Coronary artery (tissue), 2 donors: ENCODE results near the gene TBXA2R.

ENCODE experiments used
- DNase-seq: peaks from one replicate; pipeline ENCODE4 v3.0.0-alpha.2; 2017; ENCODE audit warnings: low spot score
- H3K27ac ChIP-seq, 2 donors: fragments of 200-600 bp; sonication (generic); one replicate each; pipeline ENCODE4 v1.5.1; 2016 to 2019
- H3K4me3 ChIP-seq: fragments of 200-600 bp; sonication (generic); 2 replicates; pipeline ENCODE4 v1.5.1; 2016; ENCODE audit warnings: mild to moderate bottlenecking, moderate library complexity
- TF ChIP-seq, protein P1 (sequence below): fragments of 200-600 bp; sonication (generic); IDR thresholded peaks from one replicate; pipeline ENCODE4 v1.5.1; 2019; ENCODE audit warnings: antibody characterized with exemption

Gene TBXA2R

DNA sequence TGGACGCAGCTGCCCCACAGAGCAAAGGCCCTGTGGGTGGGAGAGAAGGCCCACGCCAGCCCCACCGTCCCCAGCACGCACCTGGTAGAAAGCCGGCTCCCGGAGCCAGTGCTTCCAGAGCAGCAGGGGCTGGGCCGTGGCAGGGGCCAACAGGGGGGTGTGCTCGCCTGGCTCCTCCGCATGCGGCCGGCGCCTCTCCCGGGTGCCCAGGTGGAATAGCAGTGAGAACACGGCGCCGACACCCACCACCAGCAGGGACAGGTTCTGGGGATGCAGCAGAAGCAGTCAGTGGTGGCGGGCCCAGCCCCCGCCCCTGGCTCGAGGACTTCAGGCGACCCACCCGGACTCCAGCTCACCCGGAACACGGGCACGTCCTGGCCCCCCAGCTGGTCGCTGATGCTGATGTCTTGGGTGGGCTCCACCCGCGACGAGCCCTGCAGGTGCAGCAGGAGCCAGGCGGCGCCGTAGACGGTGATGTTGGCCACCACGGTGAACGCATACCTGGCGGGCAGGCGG, 58.9 kb downstream of the TBXA2R start:
- no peak for DNase-seq
- no peak overlapping the region for H3K27ac ChIP-seq
- TF ChIP-seq, protein P1, sequence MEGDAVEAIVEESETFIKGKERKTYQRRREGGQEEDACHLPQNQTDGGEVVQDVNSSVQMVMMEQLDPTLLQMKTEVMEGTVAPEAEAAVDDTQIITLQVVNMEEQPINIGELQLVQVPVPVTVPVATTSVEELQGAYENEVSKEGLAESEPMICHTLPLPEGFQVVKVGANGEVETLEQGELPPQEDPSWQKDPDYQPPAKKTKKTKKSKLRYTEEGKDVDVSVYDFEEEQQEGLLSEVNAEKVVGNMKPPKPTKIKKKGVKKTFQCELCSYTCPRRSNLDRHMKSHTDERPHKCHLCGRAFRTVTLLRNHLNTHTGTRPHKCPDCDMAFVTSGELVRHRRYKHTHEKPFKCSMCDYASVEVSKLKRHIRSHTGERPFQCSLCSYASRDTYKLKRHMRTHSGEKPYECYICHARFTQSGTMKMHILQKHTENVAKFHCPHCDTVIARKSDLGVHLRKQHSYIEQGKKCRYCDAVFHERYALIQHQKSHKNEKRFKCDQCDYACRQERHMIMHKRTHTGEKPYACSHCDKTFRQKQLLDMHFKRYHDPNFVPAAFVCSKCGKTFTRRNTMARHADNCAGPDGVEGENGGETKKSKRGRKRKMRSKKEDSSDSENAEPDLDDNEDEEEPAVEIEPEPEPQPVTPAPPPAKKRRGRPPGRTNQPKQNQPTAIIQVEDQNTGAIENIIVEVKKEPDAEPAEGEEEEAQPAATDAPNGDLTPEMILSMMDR = no peak
- no peak overlapping the region for H3K4me3 ChIP-seq

DNA sequence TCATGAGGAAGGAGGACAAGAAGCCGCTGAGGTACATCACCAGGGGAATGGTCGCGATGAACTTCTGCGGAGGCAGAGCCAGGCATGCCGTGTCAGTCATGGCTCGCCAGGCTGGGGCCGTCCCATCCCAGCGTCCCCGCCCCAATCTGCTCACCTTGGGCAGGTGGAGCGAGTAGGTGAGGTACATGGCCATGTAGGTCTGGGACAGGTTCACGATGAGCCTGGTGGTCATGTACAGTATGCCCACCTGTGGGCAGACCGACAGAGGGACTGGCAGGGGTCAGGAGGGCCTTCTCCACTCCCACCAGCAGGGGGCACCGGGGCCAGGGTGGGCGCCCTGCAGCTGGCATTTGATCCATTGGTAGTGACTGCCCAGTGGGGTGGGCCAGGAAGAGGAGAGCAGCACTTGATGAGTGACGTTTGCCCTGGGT, 59.4 kb downstream of the TBXA2R start:
- TF ChIP-seq, protein P1 = peak; percentile 33
- no peak for DNase-seq
- Histone ChIP-seq H3K4me3 (no peak overlapping the region), H3K27ac (no peak overlapping the region)

DNA sequence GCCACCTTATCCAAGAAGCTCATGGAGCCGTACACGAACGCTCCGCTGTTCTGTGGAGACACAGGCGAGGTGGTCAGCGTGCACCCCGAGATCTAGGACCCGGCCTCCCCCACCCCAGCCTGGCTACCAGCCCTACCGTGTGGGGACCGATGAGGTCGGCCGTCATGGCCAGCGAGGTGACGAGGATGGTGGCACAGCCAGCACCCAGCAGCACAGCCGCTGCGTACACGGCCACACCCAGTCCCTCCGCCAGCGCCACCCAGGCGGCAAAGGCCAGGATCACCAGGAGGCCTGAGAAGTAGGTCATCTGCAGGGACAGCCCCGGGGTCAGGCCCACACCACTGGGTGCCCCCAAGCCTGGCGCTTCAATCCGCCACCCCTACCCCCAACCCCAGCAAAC, 60.6 kb downstream of the TBXA2R start:
- DNase-seq = no peak

DNA sequence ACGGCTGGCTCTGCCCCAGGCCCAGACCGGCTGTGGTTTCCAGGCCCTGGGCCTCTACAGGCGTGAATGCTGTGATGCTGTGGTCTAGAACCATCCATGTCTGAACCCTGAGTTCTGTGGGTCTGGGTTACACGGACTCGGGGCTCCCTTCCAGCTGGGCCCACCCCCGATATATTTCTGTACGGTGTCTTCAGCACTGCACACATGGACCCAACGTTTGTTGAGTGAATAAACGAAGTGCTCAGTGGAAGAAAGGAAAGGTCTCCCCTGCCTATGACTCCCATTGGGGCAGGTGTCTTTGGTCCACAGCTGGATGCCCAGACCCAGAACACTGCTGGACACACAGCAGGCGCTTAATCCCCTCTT, 61.0 kb downstream of the TBXA2R start:
- Histone ChIP-seq H3K4me3 (no peak overlapping the region), H3K27ac (no peak overlapping the region)
- TF ChIP-seq, protein P1 = no peak
- DNase-seq = no peak

More for the DNA sequence above, 60.6 kb downstream of the TBXA2R start:
- Histone ChIP-seq H3K4me3 (no peak overlapping the region), H3K27ac (no peak overlapping the region)
- TF ChIP-seq, protein P1 = no peak

DNA sequence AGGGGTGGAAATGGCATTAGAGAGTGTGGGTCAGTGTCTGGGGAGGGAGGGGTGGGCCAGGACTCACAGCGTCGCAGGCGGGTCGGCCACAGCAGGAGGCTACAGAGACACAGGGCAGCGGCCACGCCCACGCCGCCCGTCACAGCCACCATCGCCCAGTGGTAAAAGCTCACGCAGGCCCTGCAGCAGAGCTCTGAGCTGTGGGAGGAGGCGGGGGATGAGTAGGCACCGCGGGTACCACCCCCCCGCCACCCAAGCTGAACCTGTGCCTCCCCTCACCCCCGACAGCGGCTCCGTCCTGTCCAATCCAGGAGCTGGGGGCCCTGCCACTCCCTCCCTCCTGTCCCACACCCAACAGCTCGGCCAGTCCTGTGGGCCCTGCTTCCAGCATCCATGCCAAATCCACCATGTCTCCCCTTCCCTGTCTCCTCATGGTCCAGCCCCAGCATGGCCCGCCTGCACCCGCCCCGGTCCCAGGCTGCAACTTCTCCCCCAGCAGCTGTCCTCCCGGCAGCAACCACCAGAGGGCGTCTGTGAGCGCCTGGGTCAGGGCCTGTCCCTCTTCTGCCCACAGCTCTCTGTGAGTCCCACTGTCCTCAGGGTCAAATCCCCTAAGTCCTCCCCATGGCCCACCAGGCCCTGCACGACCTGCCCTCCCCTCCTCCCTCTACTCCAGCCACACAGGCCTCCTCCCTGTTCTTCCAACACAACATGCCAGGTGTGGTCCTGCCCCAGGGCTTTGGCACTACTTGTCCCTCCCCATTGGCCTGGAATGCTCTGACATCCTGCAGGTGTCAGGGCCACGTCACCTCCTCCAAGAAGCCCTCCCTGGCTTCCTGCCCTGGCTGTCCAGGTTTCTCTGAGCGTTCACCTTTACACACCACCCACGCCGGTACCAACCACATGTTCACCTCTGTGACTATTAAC, 61.7 kb downstream of the TBXA2R start:
- DNase-seq = no peak
- H3K27ac ChIP-seq = no peak overlapping the region
- TF ChIP-seq, protein P1 = peak; percentile 75
- H3K4me3 ChIP-seq = no peak overlapping the region
